ENCODE results near the gene SAPCD1.

DNA sequence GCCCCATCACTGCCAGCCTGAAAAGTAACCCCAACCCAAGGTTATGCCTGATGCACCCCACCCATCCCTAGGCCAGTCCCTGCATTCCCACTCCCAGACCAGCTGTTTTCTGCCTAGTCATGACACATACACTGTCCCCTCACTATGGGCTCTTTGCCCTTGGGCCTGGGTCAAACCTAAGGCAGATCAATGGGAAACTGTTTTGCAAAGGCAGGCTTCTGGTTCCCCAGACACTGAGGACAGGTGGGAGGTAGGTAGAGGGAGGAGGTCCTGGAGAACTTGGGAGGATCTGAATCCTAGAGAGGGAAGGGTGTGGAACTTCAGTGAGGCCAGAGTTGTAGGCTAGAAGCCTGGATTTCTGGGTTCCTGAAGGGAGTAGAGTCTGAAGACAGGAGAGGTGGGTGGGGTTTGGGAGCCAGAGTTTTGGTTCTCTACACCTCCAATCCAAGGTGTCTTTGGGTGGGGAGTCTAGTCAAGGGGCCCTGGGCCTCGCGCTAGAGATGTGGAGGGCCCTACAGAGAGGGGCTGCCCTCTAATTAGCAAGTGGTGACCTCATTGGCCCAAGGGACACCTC is 28.1 kb upstream of the SAPCD1 start:
- TF ChIP-seq POLR2A (IDR thresholded peaks at IDR 0.05; ENCODE audit: extremely low read depth, insufficient read length): no peak
- no peak for TF ChIP-seq MAX (IDR thresholded peaks at IDR 0.05; ENCODE audit: low read depth, low read length)
- TF ChIP-seq, protein P1, sequence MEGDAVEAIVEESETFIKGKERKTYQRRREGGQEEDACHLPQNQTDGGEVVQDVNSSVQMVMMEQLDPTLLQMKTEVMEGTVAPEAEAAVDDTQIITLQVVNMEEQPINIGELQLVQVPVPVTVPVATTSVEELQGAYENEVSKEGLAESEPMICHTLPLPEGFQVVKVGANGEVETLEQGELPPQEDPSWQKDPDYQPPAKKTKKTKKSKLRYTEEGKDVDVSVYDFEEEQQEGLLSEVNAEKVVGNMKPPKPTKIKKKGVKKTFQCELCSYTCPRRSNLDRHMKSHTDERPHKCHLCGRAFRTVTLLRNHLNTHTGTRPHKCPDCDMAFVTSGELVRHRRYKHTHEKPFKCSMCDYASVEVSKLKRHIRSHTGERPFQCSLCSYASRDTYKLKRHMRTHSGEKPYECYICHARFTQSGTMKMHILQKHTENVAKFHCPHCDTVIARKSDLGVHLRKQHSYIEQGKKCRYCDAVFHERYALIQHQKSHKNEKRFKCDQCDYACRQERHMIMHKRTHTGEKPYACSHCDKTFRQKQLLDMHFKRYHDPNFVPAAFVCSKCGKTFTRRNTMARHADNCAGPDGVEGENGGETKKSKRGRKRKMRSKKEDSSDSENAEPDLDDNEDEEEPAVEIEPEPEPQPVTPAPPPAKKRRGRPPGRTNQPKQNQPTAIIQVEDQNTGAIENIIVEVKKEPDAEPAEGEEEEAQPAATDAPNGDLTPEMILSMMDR (IDR thresholded peaks at IDR 0.05; ENCODE audit: low read depth, low read length): no peak

Data from NB4 (cell line).